ENCODE results near the gene TDRD7.
A peak's percentile ranks its signal among the peaks of the same experiment; 100 is the strongest.

The TDRD7 gene

DNA sequence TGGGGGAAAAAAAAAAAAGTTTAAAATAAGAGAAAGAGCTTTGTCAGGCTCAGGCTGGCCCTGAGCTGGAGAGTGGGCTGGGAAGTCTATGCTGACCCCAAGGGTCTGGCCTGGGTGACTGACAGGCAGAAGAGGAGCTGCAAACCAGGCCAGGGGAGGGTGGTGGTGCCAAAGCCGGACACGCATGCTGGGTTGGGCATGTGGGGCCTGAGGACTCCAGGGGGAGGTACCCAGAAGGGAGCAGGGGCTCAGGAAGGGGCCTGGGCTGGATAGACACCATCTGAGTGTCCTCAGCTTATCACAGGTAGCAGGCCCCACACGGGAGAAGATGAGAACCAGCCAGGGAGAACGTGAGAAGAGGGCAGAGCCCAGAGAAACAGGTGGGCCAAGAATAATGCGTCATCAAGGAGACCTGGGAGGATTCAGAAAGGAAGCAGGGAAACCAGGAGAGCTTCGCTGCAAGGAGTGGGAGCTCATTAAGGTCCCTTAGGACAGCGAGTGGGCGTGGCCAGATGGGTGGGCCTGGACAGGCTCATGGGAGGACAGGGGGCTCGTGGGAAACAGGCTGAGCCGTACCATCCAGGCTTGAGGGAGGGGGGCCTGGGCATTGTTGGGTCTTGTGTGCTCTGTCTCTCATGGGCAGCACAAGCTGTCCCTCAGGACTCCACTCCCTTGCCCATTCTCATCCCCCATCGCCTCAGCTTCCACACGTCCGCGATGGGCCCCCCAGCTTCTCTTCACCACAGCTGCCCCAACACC, 105.6 kb downstream of the TDRD7 start:
- DNase-seq (ENCODE audit: extremely low spot score), result no peak
- ChIA-PET POLR2A (interaction anchor here (1.3 kb wide), 1 partner anchor 116 kb away, joined by 3 read pairs; the partner anchor contains the start of genes NCBP1 and TSTD2), CTCF (interaction anchor here (0.7 kb wide), 1 partner anchor 1259 kb away, joined by 3 read pairs; no protein-coding TSS in a partner anchor)
- TF ChIP-seq FOXA1 (IDR thresholded peaks at IDR 0.05) (no peak), ELF4 (IDR thresholded peaks at IDR 0.05) (no peak), TARDBP (IDR thresholded peaks at IDR 0.05) (no peak), CTBP1 (IDR thresholded peaks at IDR 0.05; ENCODE audit: borderline replicate concordance) (no peak), FOXM1 (IDR thresholded peaks at IDR 0.05; ENCODE audit: borderline replicate concordance) (no peak), BHLHE40 (IDR thresholded peaks at IDR 0.05; ENCODE audit: borderline replicate concordance) (no peak), SP1 (IDR thresholded peaks at IDR 0.05) (no peak), FOXK2 (IDR thresholded peaks at IDR 0.05) (no peak), ARNT (IDR thresholded peaks at IDR 0.05) (no peak), L3MBTL2 (conservative IDR thresholded peaks at IDR 0.05) (no peak), SUZ12 (IDR thresholded peaks at IDR 0.05) (no peak), NFRKB (IDR thresholded peaks at IDR 0.05) (no peak), HDGF (IDR thresholded peaks at IDR 0.05; ENCODE audit: borderline replicate concordance) (no peak), LEF1 (IDR thresholded peaks at IDR 0.05; ENCODE audit: borderline replicate concordance) (no peak), ZNF384 (IDR thresholded peaks at IDR 0.05) (no peak)
- TF ChIP-seq, protein P1, sequence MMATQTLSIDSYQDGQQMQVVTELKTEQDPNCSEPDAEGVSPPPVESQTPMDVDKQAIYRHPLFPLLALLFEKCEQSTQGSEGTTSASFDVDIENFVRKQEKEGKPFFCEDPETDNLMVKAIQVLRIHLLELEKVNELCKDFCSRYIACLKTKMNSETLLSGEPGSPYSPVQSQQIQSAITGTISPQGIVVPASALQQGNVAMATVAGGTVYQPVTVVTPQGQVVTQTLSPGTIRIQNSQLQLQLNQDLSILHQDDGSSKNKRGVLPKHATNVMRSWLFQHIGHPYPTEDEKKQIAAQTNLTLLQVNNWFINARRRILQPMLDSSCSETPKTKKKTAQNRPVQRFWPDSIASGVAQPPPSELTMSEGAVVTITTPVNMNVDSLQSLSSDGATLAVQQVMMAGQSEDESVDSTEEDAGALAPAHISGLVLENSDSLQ (IDR thresholded peaks at IDR 0.05), result no peak

DNA sequence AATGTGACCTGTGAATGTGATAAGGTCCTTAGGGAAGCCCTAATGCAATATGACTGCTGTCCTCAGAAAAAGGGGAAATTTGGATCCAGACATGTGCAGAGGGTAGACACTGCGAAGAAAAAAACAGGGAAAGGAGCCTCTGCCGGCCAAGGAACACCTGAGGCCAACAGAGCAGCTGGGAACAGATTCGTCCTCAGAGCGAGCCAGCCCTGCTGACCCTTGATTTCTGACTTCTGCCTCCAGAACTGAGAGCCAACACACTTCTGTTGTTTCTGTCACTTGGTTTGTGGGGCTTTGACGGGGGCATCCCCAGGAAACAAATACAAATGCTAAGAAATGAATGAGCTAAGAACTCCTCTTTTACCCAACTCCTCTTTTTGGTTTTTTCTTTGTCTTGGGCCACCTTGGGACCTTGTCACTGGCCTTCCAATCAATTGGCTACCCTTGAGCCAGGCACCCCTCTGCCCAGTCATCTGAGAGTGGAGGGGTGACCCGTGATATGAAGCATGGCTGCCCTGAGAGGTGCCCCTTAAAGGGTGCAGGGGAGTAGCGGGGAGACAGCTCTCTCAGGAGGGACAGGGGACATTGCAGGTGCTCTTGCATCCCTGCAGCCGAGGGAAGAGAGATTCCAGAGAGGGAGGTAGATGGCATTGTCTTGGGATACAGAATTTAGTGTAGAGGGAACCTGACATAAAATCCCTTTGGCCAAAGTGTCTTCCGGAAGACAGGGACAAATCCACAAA, 106.4 kb downstream of the TDRD7 start:
- POLR2A ChIA-PET, result interaction anchor here (1.3 to 1.5 kb wide), 2 partner anchors 16 to 115 kb away, joined by 3 to 4 read pairs; partner anchors contain the start of genes NCBP1 and TSTD2
- no peak for TF ChIP-seq SP1 (IDR thresholded peaks at IDR 0.05)
- no peak for TF ChIP-seq SUZ12 (IDR thresholded peaks at IDR 0.05)
- no peak for TF ChIP-seq FOXA1 (IDR thresholded peaks at IDR 0.05)
- TF ChIP-seq L3MBTL2 (conservative IDR thresholded peaks at IDR 0.05), result no peak
- no peak for TF ChIP-seq HDGF (IDR thresholded peaks at IDR 0.05; ENCODE audit: borderline replicate concordance)
- no peak for TF ChIP-seq ARNT (IDR thresholded peaks at IDR 0.05)
- TF ChIP-seq, protein P1 (IDR thresholded peaks at IDR 0.05), result no peak
- no peak for TF ChIP-seq NFRKB (IDR thresholded peaks at IDR 0.05)
- no peak for TF ChIP-seq CTBP1 (IDR thresholded peaks at IDR 0.05; ENCODE audit: borderline replicate concordance)
- no peak for TF ChIP-seq LEF1 (IDR thresholded peaks at IDR 0.05; ENCODE audit: borderline replicate concordance)
- no peak for TF ChIP-seq ZNF384 (IDR thresholded peaks at IDR 0.05)
- TF ChIP-seq TARDBP (IDR thresholded peaks at IDR 0.05), result no peak
- TF ChIP-seq FOXM1 (IDR thresholded peaks at IDR 0.05; ENCODE audit: borderline replicate concordance), result no peak
- no peak for TF ChIP-seq ELF4 (IDR thresholded peaks at IDR 0.05)
- TF ChIP-seq FOXK2 (IDR thresholded peaks at IDR 0.05), result no peak
- no peak for TF ChIP-seq BHLHE40 (IDR thresholded peaks at IDR 0.05; ENCODE audit: borderline replicate concordance)
- no peak for DNase-seq (ENCODE audit: extremely low spot score)
- CTCF ChIA-PET, result interaction anchor here (0.9 to 1.2 kb wide), 2 partner anchors 16 to 80 kb away, joined by 4 to 5 read pairs; no protein-coding TSS in a partner anchor

DNA sequence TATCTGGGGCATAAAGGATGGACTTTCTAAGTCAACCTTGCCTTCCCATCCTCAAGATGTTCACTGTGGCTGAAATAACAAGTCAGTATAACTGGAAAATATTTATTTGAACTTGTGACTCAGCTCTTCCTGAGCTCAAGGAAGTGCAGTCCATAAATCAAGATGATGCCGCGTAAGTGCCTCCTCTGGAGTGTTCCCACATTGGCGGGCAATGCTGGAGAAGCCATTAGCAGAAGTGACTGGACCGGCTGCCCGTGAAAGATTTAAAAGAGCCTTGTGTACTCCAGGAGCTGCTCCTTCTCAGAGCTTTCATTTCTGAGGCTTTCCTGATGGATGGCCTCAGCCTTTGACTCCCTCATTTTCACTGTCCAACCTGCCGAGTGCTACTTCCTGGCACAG, 107.0 kb downstream of the TDRD7 start:
- ChIA-PET POLR2A (interaction anchor here (1.3 to 1.5 kb wide), 2 partner anchors 17 to 114 kb away, joined by 3 to 4 read pairs; partner anchors contain the start of genes NCBP1 and TSTD2), CTCF (interaction anchor here (0.9 to 1.2 kb wide), 2 partner anchors 16 to 80 kb away, joined by 4 to 5 read pairs; no protein-coding TSS in a partner anchor)
- DNase-seq (ENCODE audit: extremely low spot score), result peak; percentile 58
- TF ChIP-seq ARNT (IDR thresholded peaks at IDR 0.05), result no peak
- TF ChIP-seq NFRKB (IDR thresholded peaks at IDR 0.05), result no peak
- TF ChIP-seq FOXA1 (IDR thresholded peaks at IDR 0.05), result no peak
- TF ChIP-seq CTBP1 (IDR thresholded peaks at IDR 0.05; ENCODE audit: borderline replicate concordance), result no peak
- no peak for TF ChIP-seq FOXK2 (IDR thresholded peaks at IDR 0.05)
- no peak for TF ChIP-seq BHLHE40 (IDR thresholded peaks at IDR 0.05; ENCODE audit: borderline replicate concordance)
- no peak for TF ChIP-seq TARDBP (IDR thresholded peaks at IDR 0.05)
- TF ChIP-seq, protein P1 (IDR thresholded peaks at IDR 0.05), result peak; percentile 85
- TF ChIP-seq LEF1 (IDR thresholded peaks at IDR 0.05; ENCODE audit: borderline replicate concordance), result no peak

DNA sequence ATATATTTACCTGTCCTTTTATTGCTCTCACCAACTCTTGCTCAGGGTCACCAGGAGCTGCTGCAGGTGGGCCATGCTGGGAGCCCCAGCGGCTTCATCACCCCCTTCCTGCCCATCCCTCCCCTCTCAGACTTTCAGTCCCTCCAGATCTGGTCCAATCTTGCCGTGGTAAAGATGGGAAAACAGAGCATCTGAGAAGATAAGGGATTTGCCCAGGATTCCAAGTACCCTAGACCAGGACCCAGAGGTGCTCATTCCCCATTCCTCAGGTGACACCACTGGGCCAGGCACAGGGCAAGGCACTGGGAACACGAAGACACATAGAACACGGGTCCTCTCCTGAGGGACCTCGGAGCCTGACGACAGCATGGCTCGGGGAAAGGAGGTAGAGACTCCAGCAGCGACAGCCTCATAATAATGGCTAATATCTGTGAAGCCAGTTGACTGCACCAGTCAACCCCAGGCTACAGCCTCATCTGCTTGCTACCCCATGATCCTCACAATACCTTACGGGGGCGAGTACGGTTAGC, 107.6 kb downstream of the TDRD7 start:
- TF ChIP-seq ELF4 (IDR thresholded peaks at IDR 0.05) (no peak), ZNF384 (IDR thresholded peaks at IDR 0.05) (no peak), LEF1 (IDR thresholded peaks at IDR 0.05; ENCODE audit: borderline replicate concordance) (no peak), FOXA1 (IDR thresholded peaks at IDR 0.05) (no peak), FOXM1 (IDR thresholded peaks at IDR 0.05; ENCODE audit: borderline replicate concordance) (no peak)
- no peak for DNase-seq (ENCODE audit: extremely low spot score)
- POLR2A ChIA-PET, result interaction anchor here (1.5 kb wide), 1 partner anchor 17 kb away, joined by 4 read pairs; no protein-coding TSS in a partner anchor
- CTCF ChIA-PET, result no interaction called here

DNA sequence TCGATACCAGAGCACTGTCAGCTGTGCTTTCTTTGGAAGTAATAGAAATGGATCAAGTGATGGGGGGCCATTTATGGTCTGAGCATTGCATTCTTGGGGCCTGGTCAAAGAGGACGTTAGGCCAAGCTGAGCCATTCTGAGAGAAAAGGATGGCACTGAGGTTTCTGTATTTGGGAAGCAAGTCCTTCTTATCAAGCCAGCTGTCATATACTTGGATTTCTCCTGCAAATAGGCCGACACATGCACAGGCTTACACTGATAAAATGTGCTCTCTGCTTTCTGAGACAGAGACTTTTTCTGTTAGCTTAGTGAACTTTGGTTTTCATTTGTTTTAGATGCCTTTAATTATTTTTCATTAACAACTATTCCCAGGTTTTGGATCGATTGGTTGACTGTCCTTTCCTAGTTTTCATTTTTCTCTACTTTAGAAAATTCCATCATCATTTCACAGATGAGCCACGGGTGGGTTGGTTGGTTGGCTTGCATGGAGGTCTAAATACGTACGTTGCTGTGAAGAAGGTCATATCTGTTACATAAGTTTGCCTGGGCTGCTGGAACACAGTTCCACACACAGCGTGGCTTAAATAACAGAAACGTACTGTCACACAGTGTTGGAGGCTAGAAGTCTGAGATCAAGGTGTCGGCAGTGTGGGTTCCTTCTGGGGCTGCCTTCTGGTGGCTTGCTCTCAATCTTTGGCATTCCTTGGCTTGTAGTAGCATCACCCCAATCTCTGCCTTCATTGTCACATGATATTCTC, 109.9 kb downstream of the TDRD7 start:
- no peak for DNase-seq (ENCODE audit: extremely low spot score)
- POLR2A ChIA-PET, result no interaction called here
- CTCF ChIA-PET, result no interaction called here
- TF ChIP-seq SUZ12 (IDR thresholded peaks at IDR 0.05) (no peak), CTBP1 (IDR thresholded peaks at IDR 0.05; ENCODE audit: borderline replicate concordance) (no peak), NFRKB (IDR thresholded peaks at IDR 0.05) (no peak), BHLHE40 (IDR thresholded peaks at IDR 0.05; ENCODE audit: borderline replicate concordance) (no peak), LEF1 (IDR thresholded peaks at IDR 0.05; ENCODE audit: borderline replicate concordance) (no peak), TARDBP (IDR thresholded peaks at IDR 0.05) (no peak), FOXM1 (IDR thresholded peaks at IDR 0.05; ENCODE audit: borderline replicate concordance) (no peak), SP1 (IDR thresholded peaks at IDR 0.05) (no peak), ELF4 (IDR thresholded peaks at IDR 0.05) (no peak), L3MBTL2 (conservative IDR thresholded peaks at IDR 0.05) (no peak), HDGF (IDR thresholded peaks at IDR 0.05; ENCODE audit: borderline replicate concordance) (no peak)
- TF ChIP-seq, protein P1 (IDR thresholded peaks at IDR 0.05), result no peak
